ENCODE results near the gene NCOA3. TPM values are rescaled to one million over a fixed set of nuclear protein-coding genes. Genes with fewer than 3 reads are reported as not detected.

NCOA3 gene
- total RNA-seq, 1 donor from 2014 or later = 23.8 TPM

- H3K36me3 ChIP-seq = peaks cover 77% of the 10 kb centered on the region
- intact Hi-C loops (cut with micrococcal nuclease) = no loop called here
- no peak for TF ChIP-seq CTCF (IDR thresholded peaks at IDR 0.05; ENCODE audit: borderline replicate concordance)
- no peak overlapping the region for H3K4me3 ChIP-seq
- no peaks in the 10 kb centered on the region for H3K9me3 ChIP-seq (replicated peaks)
- no peak overlapping the region for H3K27ac ChIP-seq (replicated peaks)
- H3K27me3 ChIP-seq (ENCODE audit: low read depth) = no peaks in the 10 kb centered on the region
- H3K4me1 ChIP-seq = no peaks in the 10 kb centered on the region
- DNase-seq = no peak
Observed at GRCh38 chr20:47627540-47627939, 125.9 kb downstream of the NCOA3 start.

- no peak overlapping the region for H3K4me3 ChIP-seq
- H3K27me3 ChIP-seq (ENCODE audit: low read depth) = no peaks in the 10 kb centered on the region
- peaks cover 6% of the 10 kb centered on the region for H3K4me1 ChIP-seq
- TF ChIP-seq CTCF (IDR thresholded peaks at IDR 0.05; ENCODE audit: borderline replicate concordance) = no peak
- no peak overlapping the region for H3K27ac ChIP-seq (replicated peaks)
- no peak for DNase-seq
- no peaks in the 10 kb centered on the region for H3K9me3 ChIP-seq (replicated peaks)
- intact Hi-C loops (cut with micrococcal nuclease) = no loop called here
- peaks cover 71% of the 10 kb centered on the region for H3K36me3 ChIP-seq
Observed at GRCh38 chr20:47629907-47630306, 128.2 kb downstream of the NCOA3 start.

GRCh38 chr20:47631078-47631477 lies 129.4 kb downstream of the NCOA3 start:
- Histone ChIP-seq H3K9me3 (replicated peaks) (no peaks in the 10 kb centered on the region), H3K36me3 (peaks cover 78% of the 10 kb centered on the region), H3K27ac (replicated peaks) (no peak overlapping the region), H3K27me3 (ENCODE audit: low read depth) (no peaks in the 10 kb centered on the region), H3K4me3 (no peak overlapping the region), H3K4me1 (peaks cover 6% of the 10 kb centered on the region)
- no peak for DNase-seq
- TF ChIP-seq CTCF (IDR thresholded peaks at IDR 0.05; ENCODE audit: borderline replicate concordance) = no peak
- intact Hi-C loops (cut with micrococcal nuclease) = no loop called here

- no peaks in the 10 kb centered on the region for H3K27me3 ChIP-seq (ENCODE audit: low read depth)
Observed at GRCh38 chr20:47635256-47635655, 133.6 kb downstream of the NCOA3 start.

GRCh38 chr20:47638851-47639250 lies 137.2 kb downstream of the NCOA3 start:
- TF ChIP-seq CTCF (IDR thresholded peaks at IDR 0.05; ENCODE audit: borderline replicate concordance) = no peak
- H3K4me1 ChIP-seq = no peaks in the 10 kb centered on the region
- no peaks in the 10 kb centered on the region for H3K9me3 ChIP-seq (replicated peaks)
- H3K27ac ChIP-seq (replicated peaks) = peak overlapping the region; percentile 21
- intact Hi-C loops (cut with micrococcal nuclease) = no loop called here
- H3K4me3 ChIP-seq = no peak overlapping the region
- DNase-seq = no peak
- H3K36me3 ChIP-seq = peaks cover 98% of the 10 kb centered on the region
- no peaks in the 10 kb centered on the region for H3K27me3 ChIP-seq (ENCODE audit: low read depth)

More at GRCh38 chr20:47635256-47635655, 133.6 kb downstream of the NCOA3 start:
- intact Hi-C loops (cut with micrococcal nuclease) = no loop called here
- H3K4me1 ChIP-seq = peaks cover 6% of the 10 kb centered on the region
- no peak for TF ChIP-seq CTCF (IDR thresholded peaks at IDR 0.05; ENCODE audit: borderline replicate concordance)
- no peak overlapping the region for H3K4me3 ChIP-seq
- H3K27ac ChIP-seq (replicated peaks) = no peak overlapping the region
- peaks cover 85% of the 10 kb centered on the region for H3K36me3 ChIP-seq
- no peak for DNase-seq
- H3K9me3 ChIP-seq (replicated peaks) = no peaks in the 10 kb centered on the region

- no peak for TF ChIP-seq CTCF (IDR thresholded peaks at IDR 0.05; ENCODE audit: borderline replicate concordance)
- H3K9me3 ChIP-seq (replicated peaks) = no peaks in the 10 kb centered on the region
- H3K27me3 ChIP-seq (ENCODE audit: low read depth) = no peaks in the 10 kb centered on the region
- H3K36me3 ChIP-seq = peaks cover 98% of the 10 kb centered on the region
- no peak overlapping the region for H3K27ac ChIP-seq (replicated peaks)
- DNase-seq = no peak
- H3K4me3 ChIP-seq = no peak overlapping the region
- intact Hi-C loops (cut with micrococcal nuclease) = no loop called here
- no peaks in the 10 kb centered on the region for H3K4me1 ChIP-seq
Observed at GRCh38 chr20:47642118-47642517, 140.4 kb downstream of the NCOA3 start.

All from left ventricle myocardium inferior (tissue), 1 donor.